Vein endothelial cell (primary cell): Measurements from ENCODE around the gene ELF1. TPM values are rescaled to one million over a fixed set of nuclear protein-coding genes. Genes with fewer than 3 reads are reported as not detected.

Experiments used
- total RNA-seq: library from RNA; depleted of rRNA; stranded (reverse); fragments of >200 nt; gene quantifications from 2 replicates; pipeline ENCODE4 v1.2.3, GENCODE V29; 2012

The ELF1 gene
- 87.3 and 97.7 TPM in 2 replicates for total RNA-seq

GRCh38 chr13:41019011-41019487 lies at the start of gene ELF1:
Gene ELF1, minus strand, starts transcription at chr13:41019316. Its CDS starts 37,262 bp downstream, at chr13:40982054.

DNA sequence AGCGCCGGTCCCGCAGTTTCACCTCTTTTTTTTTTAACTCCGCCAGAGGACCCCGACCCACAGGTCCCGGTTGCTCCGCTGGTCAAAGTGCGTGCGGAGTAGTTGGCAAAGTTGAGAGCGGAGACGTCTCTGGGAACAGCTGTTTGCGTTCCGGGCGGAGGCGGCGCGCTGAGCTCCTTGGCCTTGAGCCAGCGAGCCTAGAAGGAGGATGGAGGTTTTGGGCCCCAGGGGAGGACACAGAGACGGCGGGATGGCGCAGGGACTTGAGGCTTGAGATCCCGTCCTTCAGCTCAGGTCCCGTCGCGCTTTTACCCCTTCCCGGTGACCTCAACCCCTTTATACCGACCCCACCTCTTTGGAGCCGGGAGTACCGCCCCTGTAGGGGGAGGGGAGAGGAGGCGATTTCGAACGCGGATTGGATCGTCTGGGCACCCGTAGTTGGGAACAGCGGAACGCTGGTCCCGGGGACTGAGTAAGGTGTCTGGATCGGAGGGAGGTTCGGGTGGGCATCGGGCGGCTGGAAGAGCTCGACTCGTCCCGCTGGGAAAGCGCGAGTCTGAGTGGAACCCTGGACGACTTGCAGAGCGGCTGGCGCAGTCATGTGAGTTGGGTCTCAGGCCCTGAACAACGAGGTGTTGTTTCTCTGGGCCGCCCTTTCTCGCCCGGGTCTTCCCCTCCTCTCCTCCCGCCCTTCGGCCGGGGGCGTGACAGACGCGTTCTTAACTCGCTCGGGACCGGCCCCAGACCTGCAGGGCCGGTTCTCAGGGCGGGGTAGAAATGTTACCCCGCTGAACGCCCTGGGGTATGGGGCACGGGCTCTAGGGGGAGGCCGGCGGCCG lies 42.2 kb upstream of the ELF1 start, which contains the start of gene WBP4:
Gene WBP4 (plus strand): TSS at position 435 of the 839 bp plus-strand sequence. CDS start 165 bp downstream, at position 600.

Other genes starting within 250 kb of the ELF1 start
- 14.4 and 14.9 TPM in 2 replicates for gene MRPS31, start 248.1 kb downstream of the ELF1 start, total RNA-seq
- gene SLC25A15, start 229.7 kb downstream of the ELF1 start, total RNA-seq: 16.3 and 21.1 TPM in 2 replicates
- gene WBP4, start 42.2 kb upstream of the ELF1 start, total RNA-seq: 5.2 and 7.2 TPM in 2 replicates
- gene KBTBD6, start 113.5 kb upstream of the ELF1 start, total RNA-seq: 8.3 and 9.1 TPM in 2 replicates
- 4.1 and 4.6 TPM in 2 replicates for gene KBTBD7, start 175.3 kb upstream of the ELF1 start, total RNA-seq
- 10.1 and 13.9 TPM in 2 replicates for gene MTRF1, start 244.3 kb upstream of the ELF1 start, total RNA-seq